ENCODE results near the gene CD1C.
"Not testable (repeated sequence)": the region's sequence is repeated elsewhere in the genome, so short reads cannot be mapped to it uniquely, and the experiment has no call there.

The CD1C gene

GRCh38 chr1:158289811-158290210, at the start of gene CD1C:
TSS of gene CD1C (plus strand) at chr1:158289923. CDS start at chr1:158290065, 142 bp downstream.
- DNase-seq (ENCODE audit: low read depth) = no peak

GRCh38 chr1:158246650-158247049, 43.1 kb upstream of the CD1C start:
- no peak for DNase-seq (ENCODE audit: low read depth)

- DNase-seq (ENCODE audit: low read depth) = no peak
These were observed 41.6 kb upstream of the CD1C start for GRCh38 chr1:158248118-158248517.

GRCh38 chr1:158248771-158249170, 41.0 kb upstream of the CD1C start:
- DNase-seq (ENCODE audit: low read depth) = no peak

GRCh38 chr1:158249646-158250045, 40.1 kb upstream of the CD1C start:
- no peak for DNase-seq (ENCODE audit: low read depth)

GRCh38 chr1:158251163-158251562, 38.6 kb upstream of the CD1C start:
- DNase-seq (ENCODE audit: low read depth) = no peak

GRCh38 chr1:158255656-158256055, 34.1 kb upstream of the CD1C start:
- no peak for DNase-seq (ENCODE audit: low read depth)

- not testable (repeated sequence) for DNase-seq (ENCODE audit: low read depth)
These were observed 33.0 kb upstream of the CD1C start for GRCh38 chr1:158256747-158257146.

- DNase-seq (ENCODE audit: low read depth) = no peak
These were observed 31.8 kb upstream of the CD1C start for GRCh38 chr1:158257888-158258287.

GRCh38 chr1:158259117-158259516, 30.6 kb upstream of the CD1C start:
- no peak for DNase-seq (ENCODE audit: low read depth)

GRCh38 chr1:158272681-158273080, 17.0 kb upstream of the CD1C start:
- DNase-seq (ENCODE audit: low read depth) = no peak

- DNase-seq (ENCODE audit: low read depth) = no peak
These were observed 14.9 kb upstream of the CD1C start for GRCh38 chr1:158274797-158275196.

- not testable (repeated sequence) for DNase-seq (ENCODE audit: low read depth)
These were observed 7.3 kb upstream of the CD1C start for GRCh38 chr1:158282421-158282820.

GRCh38 chr1:158283965-158284364, 5.8 kb upstream of the CD1C start:
- no peak for DNase-seq (ENCODE audit: low read depth)

- DNase-seq (ENCODE audit: low read depth) = no peak
These were observed 3.9 kb upstream of the CD1C start for GRCh38 chr1:158285756-158286241.

- DNase-seq (ENCODE audit: low read depth) = no peak
These were observed 3.2 kb upstream of the CD1C start for GRCh38 chr1:158286487-158286886.

GRCh38 chr1:158286941-158287346, 2.8 kb upstream of the CD1C start:
- no peak for DNase-seq (ENCODE audit: low read depth)

- no peak for DNase-seq (ENCODE audit: low read depth)
These were observed 660 bp downstream of the CD1C start for GRCh38 chr1:158290321-158290844.

GRCh38 chr1:158295791-158296190, 6.1 kb downstream of the CD1C start:
- no peak for DNase-seq (ENCODE audit: low read depth)

- DNase-seq (ENCODE audit: low read depth) = no peak
These were observed 20.9 kb downstream of the CD1C start for GRCh38 chr1:158310623-158311022.

- no peak for DNase-seq (ENCODE audit: low read depth)
These were observed 21.3 kb downstream of the CD1C start for GRCh38 chr1:158311066-158311465.

- DNase-seq (ENCODE audit: low read depth) = no peak
These were observed 34.1 kb downstream of the CD1C start for GRCh38 chr1:158323866-158324265.

GRCh38 chr1:158324395-158324794, 34.7 kb downstream of the CD1C start:
- no peak for DNase-seq (ENCODE audit: low read depth)

- no peak for DNase-seq (ENCODE audit: low read depth)
These were observed 37.8 kb downstream of the CD1C start for GRCh38 chr1:158327481-158327880.

GRCh38 chr1:158328426-158328825, 38.7 kb downstream of the CD1C start:
- DNase-seq (ENCODE audit: low read depth) = no peak
